Smooth muscle cell (in vitro differentiated cells): ENCODE measurements around the gene MPO. TPM values are rescaled to one million over a fixed set of nuclear protein-coding genes. Genes with fewer than 3 reads are reported as not detected.

Experiments used
- DNase-seq: peaks from one replicate; lab custom pipeline; 2025; ENCODE audit not compliant: unreplicated experiment; lab: John Stamatoyannopoulos, UW
- H2AFZ ChIP-seq: fragments of 200-600 bp; sonication (generic); 2 replicates; pipeline ENCODE4 v1.6.0; 2016; ENCODE audit warnings: antibody characterized with exemption, low read depth, mild to moderate bottlenecking
- H3F3A ChIP-seq: fragments of 200-600 bp; sonication (generic); 2 replicates; pipeline ENCODE4 v1.6.0; 2017; ENCODE audit warnings: antibody characterized with exemption, low read depth
- H3K27ac ChIP-seq: fragments of 200-600 bp; sonication (generic); 2 replicates; pipeline ENCODE4 v1.5.1; 2016; ENCODE audit warnings: low read depth, mild to moderate bottlenecking
- H3K27me3 ChIP-seq: fragments of 200-600 bp; sonication (generic); 2 replicates; pipeline ENCODE4 v1.6.1; 2016; ENCODE audit warnings: low read depth, mild to moderate bottlenecking
- H3K36me3 ChIP-seq: fragments of 200-600 bp; sonication (generic); 2 replicates; pipeline ENCODE4 v1.5.1; 2016; ENCODE audit warnings: low read depth
- H3K4me1 ChIP-seq: fragments of 200-600 bp; sonication (generic); 2 replicates; pipeline ENCODE4 v1.5.1; 2016; ENCODE audit warnings: low read depth
- H3K4me2 ChIP-seq: fragments of 200-600 bp; sonication (generic); 2 replicates; pipeline ENCODE4 v1.6.0; 2016; ENCODE audit warnings: mild to moderate bottlenecking
- H3K4me3 ChIP-seq: fragments of 200-600 bp; sonication (generic); 2 replicates; pipeline ENCODE4 v1.5.1; 2016; ENCODE audit warnings: mild to moderate bottlenecking
- H3K79me2 ChIP-seq: fragments of 200-600 bp; sonication (generic); 2 replicates; pipeline ENCODE4 v1.6.0; 2016; ENCODE audit warnings: low read depth, mild to moderate bottlenecking
- H3K9ac ChIP-seq: fragments of 200-600 bp; sonication (generic); 2 replicates; pipeline ENCODE4 v1.6.0; 2016; ENCODE audit warnings: low read depth
- H3K9me3 ChIP-seq: fragments of 200-600 bp; sonication (generic); replicated peaks from 2 replicates; pipeline ENCODE4 v1.5.1; 2016; ENCODE audit warnings: low read depth
- H4K20me1 ChIP-seq: fragments of 200-600 bp; sonication (generic); 2 replicates; pipeline ENCODE4 v1.6.0; 2016; ENCODE audit warnings: low read depth
- CTCF ChIP-seq: fragments of 200-600 bp; sonication (generic); IDR thresholded peaks from 2 replicates; pipeline ENCODE4 v1.5.1; 2017; ENCODE audit warnings: borderline replicate concordance, mild to moderate bottlenecking, antibody characterized with exemption; ENCODE audit not compliant: insufficient read depth, poor library complexity, severe bottlenecking
- WGBS: methylation state at CpG from one replicate; pipeline ENCODE4 v1.1.7; 2016; ENCODE audit warnings: low lambda C conversion rate; 5-methylcytosine and 5-hydroxymethylcytosine counted together
- polyA plus RNA-seq: library from polyadenylated mRNA; unstranded; fragments of >200 nt; fragmentation: Nextera tagmentation; extraction: Ambion mirVana; gene quantifications from 2 replicates; pipeline ENCODE4 v1.2.1, GENCODE V29; 2016
- total RNA-seq: library from RNA; depleted of rRNA; stranded (reverse); fragments of >200 nt; gene quantifications from 2 replicates; pipeline ENCODE4 v1.2.3, GENCODE V29; 2014

The MPO gene
- total and polyA plus RNA-seq, 2 experiments from 2014 or later = 0.09 TPM; not detected in 1

GRCh38 chr17:58265271-58265670 is 15.5 kb downstream of the MPO start:
- H3K27me3 ChIP-seq = peaks cover 56% of the 10 kb centered on the region
- no peak overlapping the region for H3K4me3 ChIP-seq
- no peak overlapping the region for H3K4me2 ChIP-seq
- H3K36me3 ChIP-seq = no peaks in the 10 kb centered on the region
- H3K9ac ChIP-seq = no peak overlapping the region
- WGBS = 80% methylated on average over 4 of the region's 4 CpGs
- no peaks in the 10 kb centered on the region for H3K79me2 ChIP-seq
- no peak for TF ChIP-seq CTCF
- no peak overlapping the region for H2AFZ ChIP-seq
- no peaks in the 10 kb centered on the region for H4K20me1 ChIP-seq
- H3F3A ChIP-seq = no peaks in the 10 kb centered on the region
- DNase-seq = no peak
- no peaks in the 10 kb centered on the region for H3K4me1 ChIP-seq
- H3K9me3 ChIP-seq = no peaks in the 10 kb centered on the region
- no peak overlapping the region for H3K27ac ChIP-seq

GRCh38 chr17:58264407-58265103 is 16.2 kb downstream of the MPO start:
- Histone ChIP-seq H3K9ac (no peak overlapping the region), H2AFZ (no peak overlapping the region), H3K79me2 (no peaks in the 10 kb centered on the region), H3K4me1 (no peaks in the 10 kb centered on the region), H3K27me3 (peaks cover 63% of the 10 kb centered on the region), H3K27ac (no peak overlapping the region), H3K36me3 (no peaks in the 10 kb centered on the region), H3K9me3 (no peaks in the 10 kb centered on the region), H3F3A (no peaks in the 10 kb centered on the region), H4K20me1 (no peaks in the 10 kb centered on the region), H3K4me2 (no peak overlapping the region), H3K4me3 (no peak overlapping the region)
- DNase-seq = no peak
- 81% methylated on average over 6 of the region's 6 CpGs for WGBS
- TF ChIP-seq CTCF = no peak

- Histone ChIP-seq H3K36me3 (no peaks in the 10 kb centered on the region), H3K4me3 (no peak overlapping the region), H3F3A (no peaks in the 10 kb centered on the region), H3K27me3 (peaks cover 71% of the 10 kb centered on the region), H3K9ac (no peak overlapping the region), H2AFZ (no peak overlapping the region), H3K4me1 (no peaks in the 10 kb centered on the region), H3K27ac (no peak overlapping the region), H3K79me2 (no peaks in the 10 kb centered on the region), H3K4me2 (no peak overlapping the region), H3K9me3 (no peaks in the 10 kb centered on the region), H4K20me1 (no peaks in the 10 kb centered on the region)
- 81% methylated on average over 1 of the region's 1 CpG for WGBS
- DNase-seq = no peak
- TF ChIP-seq CTCF = no peak
Measured at GRCh38 chr17:58263773-58264172, 17.0 kb downstream of the MPO start.

- Histone ChIP-seq H3K4me2 (no peak overlapping the region), H3K79me2 (no peaks in the 10 kb centered on the region), H3K4me1 (no peaks in the 10 kb centered on the region), H3K36me3 (no peaks in the 10 kb centered on the region), H3K9ac (no peak overlapping the region), H3K27me3 (peaks cover 87% of the 10 kb centered on the region), H3K27ac (no peak overlapping the region), H2AFZ (no peak overlapping the region), H3F3A (no peaks in the 10 kb centered on the region), H3K9me3 (no peaks in the 10 kb centered on the region), H4K20me1 (no peaks in the 10 kb centered on the region), H3K4me3 (no peak overlapping the region)
- TF ChIP-seq CTCF = no peak
- no peak for DNase-seq
- 94% methylated on average over 11 of the region's 11 CpGs for WGBS
Measured at GRCh38 chr17:58262149-58262548, 18.6 kb downstream of the MPO start.
